A549 (cell line): ENCODE results near the gene WNT3A. TPM values are rescaled to one million over a fixed set of nuclear protein-coding genes. Genes with fewer than 3 reads are reported as not detected.

Source experiments
- ATAC-seq, 2 experiments: fragments of 200-7000 bp in 1 of 2; fragments of >200 bp in 1 of 2; cut with Nextera tagmentation in 1 of 2; cut with Tn5 transposase in 1 of 2; 3 replicates each; pipeline versions ENCODE4 v1.8.0 to v1.9.1; 2018 to 2020; ENCODE audit warnings: mild to moderate bottlenecking in 1 of 2, moderate library complexity in 1 of 2
- CTCF ChIA-PET: fragments of 300-600 bp; sonication (Branson Sonifier 250); formaldehyde crosslinking; extraction: SDS; loops from one replicate; lab custom pipeline; 2021; ENCODE audit warnings: antibody characterized with exemption, inconsistent platforms; lab: Yijun Ruan, JAX
- POLR2A ChIA-PET: fragments of 350-600 bp; formaldehyde crosslinking; extraction: SDS; loops from one replicate; lab custom pipeline; 2021; ENCODE audit warnings: antibody characterized with exemption, inconsistent platforms; lab: Yijun Ruan, JAX
- DNase-seq, 2 experiments: peaks; one replicate each; pipeline versions ENCODE4 v3.0.0 to v3.0.0-alpha.2; 2011 to 2016; ENCODE audit warnings: low read depth in 1 of 2, low spot score in 1 of 2
- FAIRE-seq: peaks from 2 replicates; lab custom pipeline; 2011; peaks lifted over from hg19 to GRCh38; lab: Jason Lieb, UNC
- H3K27ac ChIP-seq, 2 experiments: fragments of >200 bp; sonication (Bioruptor Twin); formaldehyde crosslinking; 3 replicates each; pipeline ENCODE4 v1.5.1; 2016 to 2017
- H3K4me1 ChIP-seq: fragments of >200 bp; sonication (Bioruptor Twin); formaldehyde crosslinking; 3 replicates; pipeline ENCODE4 v1.6.1; 2016
- H3K4me2 ChIP-seq: fragments of >200 bp; sonication (Bioruptor Twin); formaldehyde crosslinking; 3 replicates; pipeline ENCODE4 v1.6.1; 2016
- H3K4me3 ChIP-seq: fragments of >200 bp; sonication (Bioruptor Twin); formaldehyde crosslinking; 3 replicates; pipeline ENCODE4 v1.5.1; 2016
- H3K9me3 ChIP-seq: fragments of >200 bp; sonication (Bioruptor Twin); formaldehyde crosslinking; 3 replicates; pipeline ENCODE4 v1.6.1; 2016
- ATOH8 ChIP-seq: fragments of 250-450 bp; sonication (Bioruptor Pico); IDR thresholded peaks from 2 replicates; pipeline ENCODE4 v1.5.0; 2020; ENCODE audit warnings: low read depth, mild to moderate bottlenecking, moderate library complexity
- CBX8 ChIP-seq: fragments of 200-600 bp; sonication (generic); IDR thresholded peaks from 2 replicates; pipeline ENCODE4 v1.6.1; 2016
- CEBPB ChIP-seq, 2 experiments: fragments of >200 bp in 1 of 2; sonication (Bioruptor Twin) in 1 of 2; formaldehyde crosslinking in 1 of 2; IDR thresholded peaks; 2 replicates each; pipeline ENCODE4 v1.6.1; 2012 to 2016
- E2F6 ChIP-seq: IDR thresholded peaks from 2 replicates; pipeline ENCODE4 v1.6.1; 2012; ENCODE audit warnings: low read depth, borderline replicate concordance
- EHF ChIP-seq: fragments of 250-450 bp; sonication (Bioruptor Pico); IDR thresholded peaks from 2 replicates; pipeline ENCODE4 v1.5.0; 2020; ENCODE audit warnings: mild to moderate bottlenecking
- ELK1 ChIP-seq: fragments of 150-350 bp; IDR thresholded peaks from 2 replicates; pipeline ENCODE4 v1.6.1; 2014; ENCODE audit warnings: low read depth, mild to moderate bottlenecking, low read length
- EP300 ChIP-seq, 2 experiments: fragments of >200 bp; sonication (Bioruptor Twin); formaldehyde crosslinking; IDR thresholded peaks; 2 replicates in 1 of 2; 3 replicates in 1 of 2; pipeline ENCODE4 v1.6.1; 2016 to 2017
- FOSL2 ChIP-seq, 2 experiments: fragments of 450-650 bp in 1 of 2; fragments of >200 bp in 1 of 2; sonication (Bioruptor Twin) in 1 of 2; formaldehyde crosslinking; IDR thresholded peaks; 2 replicates each; pipeline versions ENCODE4 v1.5.0 to v1.6.1; 2016 to 2020; ENCODE audit warnings: mild to moderate bottlenecking in 1 of 2, moderate library complexity in 1 of 2
- FOXS1 ChIP-seq: fragments of 250-450 bp; sonication (Bioruptor Pico); IDR thresholded peaks from 2 replicates; pipeline ENCODE4 v1.5.0; 2020; ENCODE audit warnings: mild to moderate bottlenecking, moderate library complexity
- HDAC2 ChIP-seq: fragments of 200-600 bp; sonication (generic); IDR thresholded peaks from 2 replicates; pipeline ENCODE4 v1.6.1; 2016
- HOXA7 ChIP-seq: fragments of 250-450 bp; sonication (Bioruptor Pico); IDR thresholded peaks from 2 replicates; pipeline ENCODE4 v1.5.0; 2020; ENCODE audit warnings: mild to moderate bottlenecking, moderate library complexity
- JUNB ChIP-seq: fragments of >200 bp; sonication (Bioruptor Twin); formaldehyde crosslinking; IDR thresholded peaks from 2 replicates; pipeline ENCODE4 v1.6.1; 2016
- KDM1A ChIP-seq: fragments of 200-600 bp; sonication (generic); IDR thresholded peaks from 2 replicates; pipeline ENCODE4 v1.6.1; 2016; ENCODE audit warnings: low read depth, mild to moderate bottlenecking
- MAZ ChIP-seq: fragments of 150-350 bp; IDR thresholded peaks from 2 replicates; pipeline ENCODE4 v1.6.1; 2014; ENCODE audit warnings: antibody characterized with exemption, low read depth, low read length, borderline replicate concordance
- PBX3 ChIP-seq: IDR thresholded peaks from 2 replicates; pipeline ENCODE4 v1.6.1; 2012
- RAD21 ChIP-seq, 2 experiments: fragments of >200 bp in 1 of 2; sonication (Bioruptor Twin) in 1 of 2; formaldehyde crosslinking in 1 of 2; IDR thresholded peaks in 1 of 2; conservative IDR thresholded peaks in 1 of 2; 2 replicates in 1 of 2; 3 replicates in 1 of 2; pipeline ENCODE4 v1.6.1; 2012 to 2018; ENCODE audit warnings: inconsistent platforms in 1 of 2
- RCOR1 ChIP-seq: fragments of 150-350 bp; IDR thresholded peaks from 2 replicates; pipeline ENCODE4 v1.6.1; 2014; ENCODE audit warnings: antibody characterized with exemption, low read length, low read depth
- RNF2 ChIP-seq: fragments of 200-600 bp; sonication (generic); IDR thresholded peaks from 2 replicates; pipeline ENCODE4 v1.6.1; 2016; ENCODE audit warnings: low read depth, mild to moderate bottlenecking, antibody characterized with exemption, moderate library complexity, borderline replicate concordance
- TP53 ChIP-seq: fragments of 250-450 bp; sonication (Bioruptor Pico); IDR thresholded peaks from 2 replicates; pipeline ENCODE4 v1.5.0; 2021; ENCODE audit warnings: mild to moderate bottlenecking, moderate library complexity
- USF2 ChIP-seq: fragments of 450-650 bp; IDR thresholded peaks from 2 replicates; pipeline ENCODE4 v1.6.1; 2014; ENCODE audit warnings: antibody characterized with exemption
- WGBS: methylation state at CpG from one replicate; pipeline ENCODE4 v1.1.6; 2017; ENCODE audit errors: missing lambda C conversion rate; 5-methylcytosine and 5-hydroxymethylcytosine counted together
- polyA plus RNA-seq, 4 experiments: library from polyadenylated mRNA; depleted of rRNA in 3 of 4; stranded (reverse); fragments of >200 nt; fragmentation: RNase III in 1 of 4; extraction: RNeasy Plus Mini Kit Qiagen cat#74134 plus additional on column Dnase treatment in 1 of 4; gene quantifications; 2 replicates in 3 of 4; 3 replicates in 1 of 4; pipeline ENCODE4 v1.2.3, GENCODE V29; 2011 to 2017

WNT3A gene
- polyA plus RNA-seq, 2 of the 4 experiments (the other 2 are of a cell fraction): not detected

- no peak overlapping the region for H3K4me3 ChIP-seq
- POLR2A ChIA-PET: no interaction called here
- TF ChIP-seq E2F6: no peak
- no peak for TF ChIP-seq MAZ
- TF ChIP-seq JUNB: no peak
- TF ChIP-seq FOSL2 (IDR thresholded peaks at IDR 0.05): no peak
- no peak for TF ChIP-seq FOSL2 (CRISPR knock-in tag; IDR thresholded peaks at IDR 0.05)
- TF ChIP-seq FOXS1 (CRISPR knock-in tag): no peak
- TF ChIP-seq, all 56 proteins: peak for 0
- CTCF ChIA-PET: interaction anchor here (2.2 kb wide), 1 partner anchor 10 kb away, joined by 5 read pairs; no protein-coding TSS in a partner anchor
- Histone ChIP-seq H3K27ac (no peak overlapping the region), H3K4me2 (no peak overlapping the region), H3K9me3 (no peaks in the 10 kb centered on the region), H3K4me1 (peaks cover 4% of the 10 kb centered on the region; the same call in 1 of the 3 replicates)
- WGBS: 14% methylated on average over 21 of the region's 52 CpGs
- DNase-seq (no peak), ATAC-seq (no peak), FAIRE-seq (no peak)
Observed at GRCh38 chr1:228008391-228009115, 1.8 kb downstream of the WNT3A start.

GRCh38 chr1:228009116-228009827 is 2.5 kb downstream of the WNT3A start:
- ATAC-seq: no peak
- 46% methylated on average over 5 of the region's 8 CpGs for WGBS
- DNase-seq: no peak
- FAIRE-seq: no peak
- no peaks in the 10 kb centered on the region for H3K9me3 ChIP-seq
- no peak overlapping the region for H3K27ac ChIP-seq
- H3K4me3 ChIP-seq: no peak overlapping the region
- H3K4me1 ChIP-seq: peaks cover 4% of the 10 kb centered on the region; the same call in 1 of the 3 replicates
- TF ChIP-seq ELK1 (no peak), HDAC2 (no peak), EP300 (IDR thresholded peaks at IDR 0.05) (no peak), ATOH8 (CRISPR knock-in tag) (no peak), KDM1A (no peak), EHF (CRISPR knock-in tag) (no peak), USF2 (no peak), PBX3 (no peak), RAD21 (conservative IDR thresholded peaks at IDR 0.05 in 1 of 2, IDR thresholded peaks at IDR 0.05 in 1 of 2) (no peak), RCOR1 (no peak), JUNB (no peak), TP53 (no peak), RNF2 (no peak), HOXA7 (CRISPR knock-in tag) (no peak), CEBPB (IDR thresholded peaks at IDR 0.05) (no peak), CBX8 (no peak)
- ChIA-PET POLR2A (no interaction called here), CTCF (interaction anchor here (3.5 kb wide), 1 partner anchor 10 kb away, joined by 24 read pairs; no protein-coding TSS in a partner anchor)
- no peak overlapping the region for H3K4me2 ChIP-seq
